GM12878 (cell line): ENCODE data around the gene KIAA1217. TPM values are rescaled to one million over a fixed set of nuclear protein-coding genes. Genes with fewer than 3 reads are reported as not detected.

Experiments
- ATF3 ChIP-seq: IDR thresholded peaks from 2 replicates; pipeline ENCODE4 v1.6.1; 2011; ENCODE audit warnings: low read depth, mild to moderate bottlenecking, low read length, moderate library complexity, borderline replicate concordance; ENCODE audit errors: extremely low read depth
- ATF7 ChIP-seq: fragments of 450-650 bp; IDR thresholded peaks from 2 replicates; pipeline ENCODE4 v1.6.1; 2016; ENCODE audit warnings: low read depth, mild to moderate bottlenecking
- BACH1 ChIP-seq: fragments of 450-650 bp; IDR thresholded peaks from 2 replicates; pipeline ENCODE4 v1.6.1; 2017; ENCODE audit warnings: mild to moderate bottlenecking, borderline replicate concordance
- CBFB ChIP-seq: IDR thresholded peaks from 2 replicates; pipeline ENCODE4 v1.6.1; 2016; ENCODE audit warnings: antibody characterized with exemption, low read depth
- CHD1 ChIP-seq: IDR thresholded peaks from 2 replicates; pipeline ENCODE4 v1.6.1; 2012; ENCODE audit warnings: low read depth, low read length, improper control_type of control experiment
- EGR1 ChIP-seq, 2 experiments: IDR thresholded peaks; 1 replicate in 1 of 2; 2 replicates in 1 of 2; pipeline ENCODE4 v1.6.1; 2011 to 2012; ENCODE audit warnings: low read depth in 2 of 2, low read length in 2 of 2, borderline replicate concordance in 1 of 2, mild to moderate bottlenecking in 1 of 2, moderate library complexity in 1 of 2
- ETV6 ChIP-seq, 2 experiments: fragments of 450-650 bp in 1 of 2; IDR thresholded peaks in 1 of 2; conservative IDR thresholded peaks in 1 of 2; 2 replicates each; pipeline ENCODE4 v1.6.1; 2014; ENCODE audit warnings: antibody characterized with exemption in 1 of 2, borderline replicate concordance in 1 of 2, low read depth in 1 of 2, mild to moderate bottlenecking in 1 of 2, moderate library complexity in 1 of 2
- FOXK2 ChIP-seq: fragments of 450-650 bp; IDR thresholded peaks from 2 replicates; pipeline ENCODE4 v1.6.1; 2017; ENCODE audit warnings: mild to moderate bottlenecking, moderate library complexity
- HDAC6 ChIP-seq: fragments of 200-600 bp; sonication (generic); IDR thresholded peaks from one replicate; pipeline ENCODE4 v1.8.0; 2017; ENCODE audit warnings: antibody characterized with exemption; ENCODE audit not compliant: unreplicated experiment
- IKZF1 ChIP-seq: fragments of 450-650 bp; conservative IDR thresholded peaks from 2 replicates; pipeline ENCODE4 v1.6.1; 2017; ENCODE audit warnings: antibody characterized with exemption, mild to moderate bottlenecking
- IKZF2 ChIP-seq, 2 experiments: fragments of 450-650 bp; IDR thresholded peaks; 2 replicates each; pipeline ENCODE4 v1.6.1; 2017; ENCODE audit warnings: mild to moderate bottlenecking in 2 of 2, moderate library complexity in 2 of 2
- KDM1A ChIP-seq: fragments of 200-600 bp; sonication (generic); IDR thresholded peaks from 2 replicates; pipeline ENCODE4 v1.6.1; 2016; ENCODE audit warnings: borderline replicate concordance
- KLF5 ChIP-seq: fragments of 450-650 bp; IDR thresholded peaks from 2 replicates; pipeline ENCODE4 v1.6.1; 2014; ENCODE audit warnings: mild to moderate bottlenecking; ENCODE audit not compliant: partially characterized antibody
- NFYA ChIP-seq: IDR thresholded peaks from 2 replicates; pipeline ENCODE4 v1.6.1; 2011; ENCODE audit warnings: low read depth, mild to moderate bottlenecking, low read length, improper control_type of control experiment, borderline replicate concordance
- PKNOX1 ChIP-seq: fragments of 450-650 bp; IDR thresholded peaks from 2 replicates; pipeline ENCODE4 v1.6.1; 2016; ENCODE audit warnings: mild to moderate bottlenecking
- RELB ChIP-seq: fragments of 450-650 bp; IDR thresholded peaks from 2 replicates; pipeline ENCODE4 v1.6.1; 2017; ENCODE audit warnings: low read depth, mild to moderate bottlenecking, moderate library complexity
- SKIL ChIP-seq: fragments of 450-650 bp; IDR thresholded peaks from 2 replicates; pipeline ENCODE4 v1.6.1; 2017; ENCODE audit warnings: mild to moderate bottlenecking, low read depth, inconsistent platforms; ENCODE audit not compliant: poor library complexity, severe bottlenecking
- SMAD5 ChIP-seq: IDR thresholded peaks from 2 replicates; pipeline ENCODE4 v1.6.1; 2016; ENCODE audit warnings: antibody characterized with exemption, low read depth
- SMC3 ChIP-seq: IDR thresholded peaks from 2 replicates; pipeline ENCODE4 v1.6.1; 2011; ENCODE audit warnings: low read length, improper control_type of control experiment, borderline replicate concordance
- SREBF1 ChIP-seq: IDR thresholded peaks from 2 replicates; pipeline ENCODE4 v1.6.1; 2012; ENCODE audit warnings: mild to moderate bottlenecking, low read length
- SUPT20H ChIP-seq: IDR thresholded peaks from 2 replicates; pipeline ENCODE4 v1.6.1; 2011; ENCODE audit warnings: low read depth, mild to moderate bottlenecking, low read length, moderate library complexity, borderline replicate concordance; ENCODE audit not compliant: control insufficient read depth
- SUZ12 ChIP-seq: fragments of 200-600 bp; sonication (generic); IDR thresholded peaks from one replicate; pipeline ENCODE4 v1.6.1; 2018; ENCODE audit warnings: antibody characterized with exemption, mild to moderate bottlenecking; ENCODE audit not compliant: unreplicated experiment
- TCF12 ChIP-seq: IDR thresholded peaks from 2 replicates; pipeline ENCODE4 v1.6.1; 2011; ENCODE audit warnings: low read depth, mild to moderate bottlenecking, low read length
- ZNF207 ChIP-seq: fragments of 450-650 bp; IDR thresholded peaks from 2 replicates; pipeline ENCODE4 v1.6.1; 2014; ENCODE audit warnings: antibody characterized with exemption, mild to moderate bottlenecking, borderline replicate concordance
- ZNF384 ChIP-seq: IDR thresholded peaks from 2 replicates; pipeline ENCODE4 v1.6.1; 2012; ENCODE audit warnings: low read depth, mild to moderate bottlenecking, low read length, improper control_type of control experiment, borderline replicate concordance
- polyA plus RNA-seq, 11 experiments: library from polyadenylated mRNA; depleted of rRNA in 4 of 11; unstranded in 6 of 11; stranded (reverse) in 5 of 11; fragments of >200 nt; fragmentation: Nextera tagmentation in 4 of 11; fragmentation: Illumina TruSeq in 1 of 11; extraction: Ambion mirVana in 4 of 11; extraction: Trizol in 1 of 11; gene quantifications; 1 replicate in 1 of 11; 2 replicates in 10 of 11; pipeline versions ENCODE4 v1.2.1 to v1.2.3, GENCODE V29; 2011 to 2016; ENCODE audit warnings: inconsistent platforms in 2 of 11, missing spikeins in 2 of 11, low read depth in 1 of 11
- total RNA-seq, 4 experiments: library from RNA; depleted of rRNA in 3 of 4; stranded (reverse); fragments of >200 nt in 3 of 4; fragmentation: Illumina TruSeq in 1 of 4; extraction: Trizol in 1 of 4; gene quantifications; 2 replicates each; pipeline versions ENCODE4 v1.2.1 to v1.2.3, GENCODE V29; 2013 to 2021

KIAA1217 gene
- total and polyA plus RNA-seq, 10 of the 15 experiments (the other 5 are each of a cell fraction or from before 2014, with no cell fraction given): 0.57 to 3.8 (median 2.1) TPM

GRCh38 chr10:24463611-24464426 lies 254.9 kb downstream of the KIAA1217 start (continued):
- TF ChIP-seq PKNOX1 (0 out of 2 replicates have a peak, but pooled peaks have one; percentile 37), ZNF384 (no peak), CBFB (peak; percentile 45; the same call in 1 of the 2 replicates), CHD1 (no peak), HDAC6 (no peak), ETV6 (conservative IDR thresholded peaks at IDR 0.05 in 1 of 2, IDR thresholded peaks at IDR 0.05 in 1 of 2; ENCODE audit: borderline replicate concordance in 1 of 2, low read depth in 1 of 2) (0 out of 4 replicates have a peak, but pooled peaks of 1 of the 2 experiments have one; percentile 31), ATF3 (no peak), FOXK2 (no peak), SKIL (no peak), EGR1 (IDR thresholded peaks at IDR 0.05; ENCODE audit: borderline replicate concordance in 1 of 2, low read depth in 2 of 2, low read length in 2 of 2) (0 out of 3 replicates have a peak, but pooled peaks of 1 of the 2 experiments have one; percentile 32), TCF12 (no peak), KLF5 (no peak), BACH1 (peak; percentile 15; the same call in 1 of the 2 replicates), IKZF1 (peak; percentile 87), NFYA (no peak), SREBF1 (no peak), KDM1A (no peak), SUPT20H (no peak), SMAD5 (no peak), ATF7 (peak; percentile 91), RELB (peak; percentile 54; the same call in 1 of the 2 replicates), IKZF2 (IDR thresholded peaks at IDR 0.05) (peak; percentile 86 to 87), SUZ12 (no peak), SMC3 (no peak), ZNF207 (no peak)
